ENCODE measurements around the gene TMOD1. TPM values are rescaled to one million over a fixed set of nuclear protein-coding genes. Genes with fewer than 3 reads are reported as not detected.

The TMOD1 gene
- total and polyA plus RNA-seq, 2 experiments from 2014 or later, result 0.69 to 4.5 TPM

DNA sequence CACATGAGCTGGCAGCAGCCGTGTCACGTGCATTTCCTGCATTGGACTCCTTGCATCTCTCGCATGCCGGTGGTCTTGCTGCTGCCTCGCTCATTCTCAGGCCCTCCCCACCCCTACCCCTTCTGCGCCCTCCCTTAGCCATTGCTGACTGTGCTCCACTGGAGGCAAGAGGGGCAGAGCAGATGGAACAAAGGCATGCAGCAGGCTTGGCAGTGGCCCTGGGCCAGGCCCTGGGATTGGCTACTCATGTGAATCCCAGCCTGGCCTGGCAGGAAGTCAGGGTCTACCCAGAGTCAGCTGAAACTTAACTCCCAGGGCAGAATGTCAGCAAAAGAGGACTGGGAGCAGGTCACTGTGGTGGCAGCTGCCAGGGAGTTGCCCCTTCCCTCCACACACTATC, 69.4 kb downstream of the TMOD1 start:
- no peak for DNase-seq (ENCODE audit: low spot score)
- no peak overlapping the region for H3K4me3 Mint-ChIP-seq
- H3F3A ChIP-seq (replicated peaks; ENCODE audit: low read depth), result no peaks in the 10 kb centered on the region
- no peaks in the 10 kb centered on the region for H3K27me3 ChIP-seq (ENCODE audit: insufficient read depth)
- H3K4me2 ChIP-seq, result no peak overlapping the region
- no peaks in the 10 kb centered on the region for H4K20me1 ChIP-seq (replicated peaks; ENCODE audit: insufficient read depth)
- H3K4me1 Mint-ChIP-seq, result no peaks in the 10 kb centered on the region
- no peak for TF ChIP-seq EZH2 (IDR thresholded peaks at IDR 0.05; ENCODE audit: low read depth, unreplicated experiment)
- TF ChIP-seq CREB1 (CRISPR knock-in tag; IDR thresholded peaks at IDR 0.05; ENCODE audit: low read depth), result no peak
- TF ChIP-seq, protein P1, sequence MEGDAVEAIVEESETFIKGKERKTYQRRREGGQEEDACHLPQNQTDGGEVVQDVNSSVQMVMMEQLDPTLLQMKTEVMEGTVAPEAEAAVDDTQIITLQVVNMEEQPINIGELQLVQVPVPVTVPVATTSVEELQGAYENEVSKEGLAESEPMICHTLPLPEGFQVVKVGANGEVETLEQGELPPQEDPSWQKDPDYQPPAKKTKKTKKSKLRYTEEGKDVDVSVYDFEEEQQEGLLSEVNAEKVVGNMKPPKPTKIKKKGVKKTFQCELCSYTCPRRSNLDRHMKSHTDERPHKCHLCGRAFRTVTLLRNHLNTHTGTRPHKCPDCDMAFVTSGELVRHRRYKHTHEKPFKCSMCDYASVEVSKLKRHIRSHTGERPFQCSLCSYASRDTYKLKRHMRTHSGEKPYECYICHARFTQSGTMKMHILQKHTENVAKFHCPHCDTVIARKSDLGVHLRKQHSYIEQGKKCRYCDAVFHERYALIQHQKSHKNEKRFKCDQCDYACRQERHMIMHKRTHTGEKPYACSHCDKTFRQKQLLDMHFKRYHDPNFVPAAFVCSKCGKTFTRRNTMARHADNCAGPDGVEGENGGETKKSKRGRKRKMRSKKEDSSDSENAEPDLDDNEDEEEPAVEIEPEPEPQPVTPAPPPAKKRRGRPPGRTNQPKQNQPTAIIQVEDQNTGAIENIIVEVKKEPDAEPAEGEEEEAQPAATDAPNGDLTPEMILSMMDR (conservative IDR thresholded peaks at IDR 0.05; ENCODE audit: low read depth in 2 of 2), result no peak
- TF ChIP-seq, protein P2, sequence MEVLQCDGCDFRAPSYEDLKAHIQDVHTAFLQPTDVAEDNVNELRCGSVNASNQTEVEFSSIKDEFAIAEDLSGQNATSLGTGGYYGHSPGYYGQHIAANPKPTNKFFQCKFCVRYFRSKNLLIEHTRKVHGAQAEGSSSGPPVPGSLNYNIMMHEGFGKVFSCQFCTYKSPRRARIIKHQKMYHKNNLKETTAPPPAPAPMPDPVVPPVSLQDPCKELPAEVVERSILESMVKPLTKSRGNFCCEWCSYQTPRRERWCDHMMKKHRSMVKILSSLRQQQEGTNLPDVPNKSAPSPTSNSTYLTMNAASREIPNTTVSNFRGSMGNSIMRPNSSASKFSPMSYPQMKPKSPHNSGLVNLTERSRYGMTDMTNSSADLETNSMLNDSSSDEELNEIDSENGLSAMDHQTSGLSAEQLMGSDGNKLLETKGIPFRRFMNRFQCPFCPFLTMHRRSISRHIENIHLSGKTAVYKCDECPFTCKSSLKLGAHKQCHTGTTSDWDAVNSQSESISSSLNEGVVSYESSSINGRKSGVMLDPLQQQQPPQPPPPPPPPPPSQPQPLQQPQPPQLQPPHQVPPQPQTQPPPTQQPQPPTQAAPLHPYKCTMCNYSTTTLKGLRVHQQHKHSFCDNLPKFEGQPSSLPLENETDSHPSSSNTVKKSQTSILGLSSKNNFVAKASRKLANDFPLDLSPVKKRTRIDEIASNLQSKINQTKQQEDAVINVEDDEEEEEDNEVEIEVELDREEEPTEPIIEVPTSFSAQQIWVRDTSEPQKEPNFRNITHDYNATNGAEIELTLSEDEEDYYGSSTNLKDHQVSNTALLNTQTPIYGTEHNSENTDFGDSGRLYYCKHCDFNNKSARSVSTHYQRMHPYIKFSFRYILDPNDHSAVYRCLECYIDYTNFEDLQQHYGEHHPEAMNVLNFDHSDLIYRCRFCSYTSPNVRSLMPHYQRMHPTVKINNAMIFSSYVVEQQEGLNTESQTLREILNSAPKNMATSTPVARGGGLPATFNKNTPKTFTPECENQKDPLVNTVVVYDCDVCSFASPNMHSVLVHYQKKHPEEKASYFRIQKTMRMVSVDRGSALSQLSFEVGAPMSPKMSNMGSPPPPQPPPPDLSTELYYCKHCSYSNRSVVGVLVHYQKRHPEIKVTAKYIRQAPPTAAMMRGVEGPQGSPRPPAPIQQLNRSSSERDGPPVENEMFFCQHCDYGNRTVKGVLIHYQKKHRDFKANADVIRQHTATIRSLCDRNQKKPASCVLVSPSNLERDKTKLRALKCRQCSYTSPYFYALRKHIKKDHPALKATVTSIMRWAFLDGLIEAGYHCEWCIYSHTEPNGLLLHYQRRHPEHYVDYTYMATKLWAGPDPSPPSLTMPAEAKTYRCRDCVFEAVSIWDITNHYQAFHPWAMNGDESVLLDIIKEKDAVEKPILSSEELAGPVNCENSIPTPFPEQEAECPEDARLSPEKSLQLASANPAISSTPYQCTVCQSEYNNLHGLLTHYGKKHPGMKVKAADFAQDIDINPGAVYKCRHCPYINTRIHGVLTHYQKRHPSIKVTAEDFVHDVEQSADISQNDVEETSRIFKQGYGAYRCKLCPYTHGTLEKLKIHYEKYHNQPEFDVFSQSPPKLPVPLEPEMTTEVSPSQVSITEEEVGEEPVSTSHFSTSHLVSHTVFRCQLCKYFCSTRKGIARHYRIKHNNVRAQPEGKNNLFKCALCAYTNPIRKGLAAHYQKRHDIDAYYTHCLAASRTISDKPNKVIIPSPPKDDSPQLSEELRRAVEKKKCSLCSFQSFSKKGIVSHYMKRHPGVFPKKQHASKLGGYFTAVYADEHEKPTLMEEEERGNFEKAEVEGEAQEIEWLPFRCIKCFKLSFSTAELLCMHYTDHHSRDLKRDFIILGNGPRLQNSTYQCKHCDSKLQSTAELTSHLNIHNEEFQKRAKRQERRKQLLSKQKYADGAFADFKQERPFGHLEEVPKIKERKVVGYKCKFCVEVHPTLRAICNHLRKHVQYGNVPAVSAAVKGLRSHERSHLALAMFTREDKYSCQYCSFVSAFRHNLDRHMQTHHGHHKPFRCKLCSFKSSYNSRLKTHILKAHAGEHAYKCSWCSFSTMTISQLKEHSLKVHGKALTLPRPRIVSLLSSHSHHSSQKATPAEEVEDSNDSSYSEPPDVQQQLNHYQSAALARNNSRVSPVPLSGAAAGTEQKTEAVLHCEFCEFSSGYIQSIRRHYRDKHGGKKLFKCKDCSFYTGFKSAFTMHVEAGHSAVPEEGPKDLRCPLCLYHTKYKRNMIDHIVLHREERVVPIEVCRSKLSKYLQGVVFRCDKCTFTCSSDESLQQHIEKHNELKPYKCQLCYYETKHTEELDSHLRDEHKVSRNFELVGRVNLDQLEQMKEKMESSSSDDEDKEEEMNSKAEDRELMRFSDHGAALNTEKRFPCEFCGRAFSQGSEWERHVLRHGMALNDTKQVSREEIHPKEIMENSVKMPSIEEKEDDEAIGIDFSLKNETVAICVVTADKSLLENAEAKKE (CRISPR knock-in tag; IDR thresholded peaks at IDR 0.05), result no peak
- TF ChIP-seq NANOG (IDR thresholded peaks at IDR 0.05; ENCODE audit: borderline replicate concordance), result no peak
- no peak for TF ChIP-seq ZNF114 (CRISPR knock-in tag; IDR thresholded peaks at IDR 0.05)
- no peak for TF ChIP-seq EZH2phosphoT487 (IDR thresholded peaks at IDR 0.05; ENCODE audit: unreplicated experiment)
- TF ChIP-seq ZNF331 (CRISPR knock-in tag; IDR thresholded peaks at IDR 0.05; ENCODE audit: low read depth), result no peak
- TF ChIP-seq, protein P3, sequence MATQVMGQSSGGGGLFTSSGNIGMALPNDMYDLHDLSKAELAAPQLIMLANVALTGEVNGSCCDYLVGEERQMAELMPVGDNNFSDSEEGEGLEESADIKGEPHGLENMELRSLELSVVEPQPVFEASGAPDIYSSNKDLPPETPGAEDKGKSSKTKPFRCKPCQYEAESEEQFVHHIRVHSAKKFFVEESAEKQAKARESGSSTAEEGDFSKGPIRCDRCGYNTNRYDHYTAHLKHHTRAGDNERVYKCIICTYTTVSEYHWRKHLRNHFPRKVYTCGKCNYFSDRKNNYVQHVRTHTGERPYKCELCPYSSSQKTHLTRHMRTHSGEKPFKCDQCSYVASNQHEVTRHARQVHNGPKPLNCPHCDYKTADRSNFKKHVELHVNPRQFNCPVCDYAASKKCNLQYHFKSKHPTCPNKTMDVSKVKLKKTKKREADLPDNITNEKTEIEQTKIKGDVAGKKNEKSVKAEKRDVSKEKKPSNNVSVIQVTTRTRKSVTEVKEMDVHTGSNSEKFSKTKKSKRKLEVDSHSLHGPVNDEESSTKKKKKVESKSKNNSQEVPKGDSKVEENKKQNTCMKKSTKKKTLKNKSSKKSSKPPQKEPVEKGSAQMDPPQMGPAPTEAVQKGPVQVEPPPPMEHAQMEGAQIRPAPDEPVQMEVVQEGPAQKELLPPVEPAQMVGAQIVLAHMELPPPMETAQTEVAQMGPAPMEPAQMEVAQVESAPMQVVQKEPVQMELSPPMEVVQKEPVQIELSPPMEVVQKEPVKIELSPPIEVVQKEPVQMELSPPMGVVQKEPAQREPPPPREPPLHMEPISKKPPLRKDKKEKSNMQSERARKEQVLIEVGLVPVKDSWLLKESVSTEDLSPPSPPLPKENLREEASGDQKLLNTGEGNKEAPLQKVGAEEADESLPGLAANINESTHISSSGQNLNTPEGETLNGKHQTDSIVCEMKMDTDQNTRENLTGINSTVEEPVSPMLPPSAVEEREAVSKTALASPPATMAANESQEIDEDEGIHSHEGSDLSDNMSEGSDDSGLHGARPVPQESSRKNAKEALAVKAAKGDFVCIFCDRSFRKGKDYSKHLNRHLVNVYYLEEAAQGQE (IDR thresholded peaks at IDR 0.05; ENCODE audit: unreplicated experiment), result no peak
- TF ChIP-seq POLR2AphosphoS5 (IDR thresholded peaks at IDR 0.05; ENCODE audit: low read depth), result no peak
- no peak for TF ChIP-seq STAT1 (IDR thresholded peaks at IDR 0.05; ENCODE audit: unreplicated experiment)
- TF ChIP-seq JUNB (IDR thresholded peaks at IDR 0.05; ENCODE audit: unreplicated experiment), result no peak
- TF ChIP-seq, protein P4, sequence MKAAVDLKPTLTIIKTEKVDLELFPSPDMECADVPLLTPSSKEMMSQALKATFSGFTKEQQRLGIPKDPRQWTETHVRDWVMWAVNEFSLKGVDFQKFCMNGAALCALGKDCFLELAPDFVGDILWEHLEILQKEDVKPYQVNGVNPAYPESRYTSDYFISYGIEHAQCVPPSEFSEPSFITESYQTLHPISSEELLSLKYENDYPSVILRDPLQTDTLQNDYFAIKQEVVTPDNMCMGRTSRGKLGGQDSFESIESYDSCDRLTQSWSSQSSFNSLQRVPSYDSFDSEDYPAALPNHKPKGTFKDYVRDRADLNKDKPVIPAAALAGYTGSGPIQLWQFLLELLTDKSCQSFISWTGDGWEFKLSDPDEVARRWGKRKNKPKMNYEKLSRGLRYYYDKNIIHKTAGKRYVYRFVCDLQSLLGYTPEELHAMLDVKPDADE (IDR thresholded peaks at IDR 0.05), result no peak
- ATAC-seq, result peak; percentile 36; the same call in 1 of the 3 replicates
- H3K4me1 ChIP-seq (ENCODE audit: insufficient read depth), result no peaks in the 10 kb centered on the region
- H3K79me2 ChIP-seq (replicated peaks; ENCODE audit: insufficient read depth), result no peaks in the 10 kb centered on the region
- H3K36me3 Mint-ChIP-seq (ENCODE audit: low read depth), result no peaks in the 10 kb centered on the region
- H3K36me3 ChIP-seq (ENCODE audit: insufficient read depth), result no peaks in the 10 kb centered on the region
- no peak overlapping the region; the same call in 1 of the 2 replicates for H3K27ac Mint-ChIP-seq
- no peak overlapping the region for H3K27ac ChIP-seq (ENCODE audit: low read depth)
- peaks cover 4% of the 10 kb centered on the region; the same call in 2 of the 3 replicates for H3K9me3 Mint-ChIP-seq
- H3K4me3 ChIP-seq, result no peak overlapping the region
- H3K9me2 ChIP-seq (ENCODE audit: insufficient read depth), result peaks cover 5% of the 10 kb centered on the region; the same call in 1 of the 2 replicates
- peaks cover 3% of the 10 kb centered on the region for H3K27me3 Mint-ChIP-seq (ENCODE audit: insufficient read depth, low read depth, poor library complexity)
- H2AFZ ChIP-seq, result no peak overlapping the region

Measured in GM23338 (cell line).